ENCODE results near the gene SLC7A7. TPM values are rescaled to one million over a fixed set of nuclear protein-coding genes. Genes with fewer than 3 reads are reported as not detected.

The SLC7A7 gene
- total and polyA plus RNA-seq, 2 experiments from 2014 or later = 0.63 to 0.65 TPM

GRCh38 chr14:22837750-22838538, 22.7 kb upstream of the SLC7A7 start:
- Histone ChIP-seq H2AFZ (no peak overlapping the region), H3K9me3 (ENCODE audit: low read depth) (no peaks in the 10 kb centered on the region), H3K4me3 (peak overlapping the region; percentile 88), H4K20me1 (ENCODE audit: insufficient read depth) (no peaks in the 10 kb centered on the region), H3K27me3 (replicated peaks; ENCODE audit: insufficient read depth) (no peaks in the 10 kb centered on the region), H3K9me2 (ENCODE audit: insufficient read depth) (no peaks in the 10 kb centered on the region), H3K36me3 (ENCODE audit: low read depth) (peaks cover 21% of the 10 kb centered on the region), H3F3A (ENCODE audit: insufficient read depth) (peaks cover 58% of the 10 kb centered on the region), H3K9ac (peak overlapping the region; percentile 99), H3K4me1 (ENCODE audit: insufficient read depth) (peaks cover 44% of the 10 kb centered on the region), H3K4me2 (ENCODE audit: unreplicated experiment) (peak overlapping the region; percentile 96), H3K79me2 (ENCODE audit: insufficient read depth) (peaks cover 76% of the 10 kb centered on the region), H3K27ac (peak overlapping the region; percentile 94)
- in situ Hi-C loops (cut with MboI) = no loop called here
- WGBS, 2 experiments (ENCODE audit: low coverage in 1 of 2, low lambda C conversion rate in 2 of 2, missing lambda C conversion rate in 2 of 2) = 0 to 2% methylated on average over 17 to 24 of the region's 25 CpGs
- no peak for TF ChIP-seq EZH2 (IDR thresholded peaks at IDR 0.05; ENCODE audit: insufficient read depth, poor library complexity, severe bottlenecking)
- TF ChIP-seq EZH2phosphoT487 (IDR thresholded peaks at IDR 0.05; ENCODE audit: insufficient read depth, low read depth) = no peak
- DNase-seq = peak; percentile 74

GRCh38 chr14:22837114-22837749, 22.0 kb upstream of the SLC7A7 start:
- H2AFZ ChIP-seq = no peak overlapping the region
- H3K4me1 ChIP-seq (ENCODE audit: insufficient read depth) = peaks cover 38% of the 10 kb centered on the region
- H3K9ac ChIP-seq = peak overlapping the region; percentile 99
- peaks cover 51% of the 10 kb centered on the region for H3F3A ChIP-seq (ENCODE audit: insufficient read depth)
- H4K20me1 ChIP-seq (ENCODE audit: insufficient read depth) = no peaks in the 10 kb centered on the region
- 1% methylated on average over 47 to 57 of the region's 57 CpGs for WGBS, 2 experiments (ENCODE audit: low coverage in 1 of 2, low lambda C conversion rate in 2 of 2, missing lambda C conversion rate in 2 of 2)
- H3K27ac ChIP-seq = peak overlapping the region; percentile 94
- peaks cover 76% of the 10 kb centered on the region for H3K79me2 ChIP-seq (ENCODE audit: insufficient read depth)
- no peaks in the 10 kb centered on the region for H3K9me3 ChIP-seq (ENCODE audit: low read depth)
- no peaks in the 10 kb centered on the region for H3K9me2 ChIP-seq (ENCODE audit: insufficient read depth)
- TF ChIP-seq EZH2phosphoT487 (IDR thresholded peaks at IDR 0.05; ENCODE audit: insufficient read depth, low read depth) (no peak), EZH2 (IDR thresholded peaks at IDR 0.05; ENCODE audit: insufficient read depth, poor library complexity, severe bottlenecking) (no peak)
- in situ Hi-C loops (cut with MboI) = no loop called here
- H3K4me2 ChIP-seq (ENCODE audit: unreplicated experiment) = peak overlapping the region; percentile 96
- peak; percentile 81 for DNase-seq
- peaks cover 15% of the 10 kb centered on the region for H3K36me3 ChIP-seq (ENCODE audit: low read depth)
- H3K4me3 ChIP-seq = peak overlapping the region; percentile 88
- no peaks in the 10 kb centered on the region for H3K27me3 ChIP-seq (replicated peaks; ENCODE audit: insufficient read depth)

GRCh38 chr14:22836301-22837113, 21.3 kb upstream of the SLC7A7 start, which contains the start of gene MMP14:
MMP14 (plus strand) TSS chr14:22836585; CDS start chr14:22836818, 233 bp downstream.
- DNase-seq = peak; percentile 94
- TF ChIP-seq EZH2 (IDR thresholded peaks at IDR 0.05; ENCODE audit: insufficient read depth, poor library complexity, severe bottlenecking) = no peak
- TF ChIP-seq EZH2phosphoT487 (IDR thresholded peaks at IDR 0.05; ENCODE audit: insufficient read depth, low read depth) = no peak
- 0 to 1% methylated on average over 39 to 45 of the region's 46 CpGs for WGBS, 2 experiments (ENCODE audit: low coverage in 1 of 2, low lambda C conversion rate in 2 of 2, missing lambda C conversion rate in 2 of 2)
- Histone ChIP-seq H3K9ac (peak within 1 kb of the TSS; percentile 99), H3K36me3 (ENCODE audit: low read depth) (peaks cover 8% of the 10 kb centered on the region), H2AFZ (0 out of 2 replicates have a peak within 1 kb of the TSS, but pooled peaks have one; percentile 1), H3K4me1 (ENCODE audit: insufficient read depth) (peaks cover 31% of the 10 kb centered on the region), H4K20me1 (ENCODE audit: insufficient read depth) (no peaks in the 10 kb centered on the region), H3K9me2 (ENCODE audit: insufficient read depth) (no peaks in the 10 kb centered on the region), H3K27me3 (replicated peaks; ENCODE audit: insufficient read depth) (no peaks in the 10 kb centered on the region), H3K79me2 (ENCODE audit: insufficient read depth) (peaks cover 76% of the 10 kb centered on the region), H3K4me2 (ENCODE audit: unreplicated experiment) (peak within 1 kb of the TSS; percentile 96), H3K9me3 (ENCODE audit: low read depth) (no peaks in the 10 kb centered on the region), H3F3A (ENCODE audit: insufficient read depth) (peaks cover 44% of the 10 kb centered on the region), H3K4me3 (peak within 1 kb of the TSS; percentile 88), H3K27ac (peak within 1 kb of the TSS; percentile 94)
- in situ Hi-C loops (cut with MboI) = no loop called here

GRCh38 chr14:22835505-22835904, 20.3 kb upstream of the SLC7A7 start:
- H3K79me2 ChIP-seq (ENCODE audit: insufficient read depth) = peaks cover 76% of the 10 kb centered on the region
- in situ Hi-C loops (cut with MboI) = no loop called here
- H3K9me3 ChIP-seq (ENCODE audit: low read depth) = no peaks in the 10 kb centered on the region
- WGBS, 2 experiments (ENCODE audit: low coverage in 1 of 2, low lambda C conversion rate in 2 of 2, missing lambda C conversion rate in 2 of 2) = 79% methylated on average over 3 of the region's 3 CpGs
- peak overlapping the region; percentile 94 for H3K27ac ChIP-seq
- H3K4me2 ChIP-seq (ENCODE audit: unreplicated experiment) = no peak overlapping the region
- H3K4me1 ChIP-seq (ENCODE audit: insufficient read depth) = peaks cover 25% of the 10 kb centered on the region
- peaks cover 34% of the 10 kb centered on the region for H3F3A ChIP-seq (ENCODE audit: insufficient read depth)
- TF ChIP-seq EZH2phosphoT487 (IDR thresholded peaks at IDR 0.05; ENCODE audit: insufficient read depth, low read depth) (no peak), EZH2 (IDR thresholded peaks at IDR 0.05; ENCODE audit: insufficient read depth, poor library complexity, severe bottlenecking) (no peak)
- H3K27me3 ChIP-seq (replicated peaks; ENCODE audit: insufficient read depth) = no peaks in the 10 kb centered on the region
- no peaks in the 10 kb centered on the region for H4K20me1 ChIP-seq (ENCODE audit: insufficient read depth)
- H3K4me3 ChIP-seq = no peak overlapping the region
- no peaks in the 10 kb centered on the region for H3K9me2 ChIP-seq (ENCODE audit: insufficient read depth)
- H3K36me3 ChIP-seq (ENCODE audit: low read depth) = no peaks in the 10 kb centered on the region
- DNase-seq = no peak
- H3K9ac ChIP-seq = peak overlapping the region; percentile 99
- 0 out of 2 replicates have a peak overlapping the region, but pooled peaks have one; percentile 1 for H2AFZ ChIP-seq

Data from GM23248 (cell line).